Stromal cell of bone marrow (primary cell): ENCODE results near the gene KIDINS220.

ENCODE experiments used
- DNase-seq: peaks from one replicate; pipeline ENCODE4 v3.0.0-alpha.2; 2012; ENCODE audit warnings: low read depth

KIDINS220 gene

GRCh38 chr2:8851811-8852560, 14.6 kb upstream of the KIDINS220 start:
- DNase-seq: peak; percentile 12

- DNase-seq: no peak
These were observed 13.6 kb upstream of the KIDINS220 start for GRCh38 chr2:8850845-8851487.

- peak; percentile 64 for DNase-seq
These were observed 11.9 kb upstream of the KIDINS220 start for GRCh38 chr2:8849327-8849726.

GRCh38 chr2:8848328-8849100, 11.1 kb upstream of the KIDINS220 start:
- DNase-seq: no peak

- DNase-seq: peak; percentile 33
These were observed 10.0 kb upstream of the KIDINS220 start for GRCh38 chr2:8847400-8847799.

GRCh38 chr2:8841932-8842331, 4.5 kb upstream of the KIDINS220 start:
- no peak for DNase-seq

GRCh38 chr2:8840475-8841091, 3.2 kb upstream of the KIDINS220 start:
- DNase-seq: no peak

- DNase-seq: no peak
These were observed 2.0 kb upstream of the KIDINS220 start for GRCh38 chr2:8839189-8839965.

- no peak for DNase-seq
These were observed 355 bp upstream of the KIDINS220 start for GRCh38 chr2:8837795-8838140.

- no peak for DNase-seq
These were observed 2.1 kb downstream of the KIDINS220 start for GRCh38 chr2:8835279-8835678.

- DNase-seq: no peak
These were observed 3.6 kb downstream of the KIDINS220 start for GRCh38 chr2:8833853-8834252.

- no peak for DNase-seq
These were observed 5.9 kb downstream of the KIDINS220 start for GRCh38 chr2:8831516-8831915.

- no peak for DNase-seq
These were observed 9.7 kb downstream of the KIDINS220 start for GRCh38 chr2:8827729-8828128.

GRCh38 chr2:8822218-8822617, 15.2 kb downstream of the KIDINS220 start:
- DNase-seq: peak; percentile 5

- DNase-seq: peak; percentile 66
These were observed 15.9 kb downstream of the KIDINS220 start for GRCh38 chr2:8821276-8822217.

- no peak for DNase-seq
These were observed 17.5 kb downstream of the KIDINS220 start for GRCh38 chr2:8819948-8820347.

- no peak for DNase-seq
These were observed 18.2 kb downstream of the KIDINS220 start for GRCh38 chr2:8819194-8819593.

- no peak for DNase-seq
These were observed 20.2 kb downstream of the KIDINS220 start for GRCh38 chr2:8817221-8817620.

GRCh38 chr2:8806885-8807704, 30.3 kb downstream of the KIDINS220 start:
- DNase-seq: no peak
